Kidney epithelial cell (primary cell): ENCODE measurements around the gene MLN. TPM values are rescaled to one million over a fixed set of nuclear protein-coding genes. Genes with fewer than 3 reads are reported as not detected.

ENCODE experiments used
- DNase-seq: peaks from one replicate; pipeline ENCODE4 v3.0.0-alpha.2; 2010; ENCODE audit warnings: low read depth
- H3K27me3 ChIP-seq: 2 replicates; pipeline ENCODE4 v1.6.0; 2011; ENCODE audit warnings: low read length; ENCODE audit not compliant: control insufficient read depth, insufficient read depth
- H3K36me3 ChIP-seq: 2 replicates; pipeline ENCODE4 v1.5.1; 2011; ENCODE audit warnings: low read length; ENCODE audit not compliant: control insufficient read depth, insufficient read depth
- H3K4me3 ChIP-seq: 2 replicates; pipeline ENCODE4 v1.5.1; 2011; ENCODE audit warnings: low read depth, mild to moderate bottlenecking, control low read depth, low read length
- CTCF ChIP-seq: IDR thresholded peaks from 2 replicates; pipeline ENCODE4 v1.5.1; 2011; ENCODE audit warnings: mild to moderate bottlenecking, moderate library complexity, low read length, control low read depth, inconsistent platforms; ENCODE audit not compliant: insufficient read depth, poor library complexity, severe bottlenecking
- total RNA-seq: library from RNA; depleted of rRNA; stranded (reverse); fragments of >200 nt; gene quantifications from 2 replicates; pipeline ENCODE4 v1.2.3, GENCODE V29; 2015

Gene MLN
- total RNA-seq, 1 donor from 2014 or later: not detected

GRCh38 chr6:33848484-33848883 lies 44.7 kb upstream of the MLN start:
- H3K36me3 ChIP-seq: no peaks in the 10 kb centered on the region
- no peak for TF ChIP-seq CTCF

GRCh38 chr6:33847867-33848266 lies 44.1 kb upstream of the MLN start:
- no peak for DNase-seq
- H3K36me3 ChIP-seq: no peaks in the 10 kb centered on the region
- no peak for TF ChIP-seq CTCF
- no peak overlapping the region for H3K4me3 ChIP-seq
- H3K27me3 ChIP-seq: peaks cover 10% of the 10 kb centered on the region

More at GRCh38 chr6:33848484-33848883, 44.7 kb upstream of the MLN start:
- peaks cover 14% of the 10 kb centered on the region for H3K27me3 ChIP-seq
- H3K4me3 ChIP-seq: no peak overlapping the region
- DNase-seq: no peak

- Histone ChIP-seq H3K36me3 (no peaks in the 10 kb centered on the region), H3K4me3 (no peak overlapping the region), H3K27me3 (peaks cover 7% of the 10 kb centered on the region)
- no peak for TF ChIP-seq CTCF
- DNase-seq: no peak
These were observed 43.3 kb upstream of the MLN start for GRCh38 chr6:33847078-33847477.

GRCh38 chr6:33846226-33846625 lies 42.4 kb upstream of the MLN start:
- no peaks in the 10 kb centered on the region for H3K36me3 ChIP-seq
- no peak for DNase-seq
- no peak overlapping the region for H3K4me3 ChIP-seq
- TF ChIP-seq CTCF: no peak
- H3K27me3 ChIP-seq: peaks cover 6% of the 10 kb centered on the region

GRCh38 chr6:33845031-33845745 lies 41.4 kb upstream of the MLN start:
- peaks cover 3% of the 10 kb centered on the region for H3K27me3 ChIP-seq
- TF ChIP-seq CTCF: no peak
- H3K36me3 ChIP-seq: no peaks in the 10 kb centered on the region
- no peak for DNase-seq
- no peak overlapping the region for H3K4me3 ChIP-seq
